A673 (cell line): ENCODE results near the gene EPHB2.

ENCODE experiments used
- CTCF ChIP-seq: fragments of 300-800, 200-600 bp; sonication (generic); conservative IDR thresholded peaks from 2 replicates; pipeline ENCODE4 v1.5.1; 2017; ENCODE audit warnings: low read depth, mild to moderate bottlenecking, antibody characterized with exemption, low read length, moderate library complexity, mixed read lengths
- EZH2 ChIP-seq: fragments of 200-600 bp; sonication (generic); IDR thresholded peaks from 2 replicates; pipeline ENCODE4 v1.6.1; 2017; ENCODE audit warnings: borderline replicate concordance, low read depth, mild to moderate bottlenecking, mixed read lengths, antibody characterized with exemption, low read length; ENCODE audit not compliant: poor library complexity, severe bottlenecking

GRCh38 chr1:22801347-22801746 lies 90.7 kb downstream of the EPHB2 start:
- TF ChIP-seq CTCF, result no peak
- TF ChIP-seq EZH2, result no peak
